WTC11 (cell line): ENCODE data around the gene GAB1.

Experiments used
- ATF3 ChIP-seq: sonication (generic); formaldehyde crosslinking; conservative IDR thresholded peaks from 2 replicates; pipeline ENCODE4 v1.8.1; 2022; ENCODE audit warnings: mild to moderate bottlenecking, missing genetic modification reagents
- ATF6 ChIP-seq: sonication (generic); formaldehyde crosslinking; IDR thresholded peaks from 2 replicates; pipeline ENCODE4 v1.8.1; 2023; ENCODE audit warnings: mild to moderate bottlenecking, missing genetic modification reagents
- CTCF ChIP-seq: fragments of 200-600 bp; IDR thresholded peaks from 2 replicates; pipeline ENCODE4 v1.8.0; 2022; ENCODE audit warnings: antibody characterized with exemption
- E2F5 ChIP-seq: sonication (generic); formaldehyde crosslinking; IDR thresholded peaks from 2 replicates; pipeline ENCODE4 v1.8.1; 2022; ENCODE audit warnings: mild to moderate bottlenecking, moderate library complexity, missing genetic modification reagents
- FOXK1 ChIP-seq: sonication (generic); formaldehyde crosslinking; IDR thresholded peaks from 2 replicates; pipeline ENCODE4 v1.8.0; 2022; ENCODE audit warnings: mild to moderate bottlenecking, moderate library complexity, missing genetic modification reagents
- GABPB1 ChIP-seq: sonication (generic); formaldehyde crosslinking; IDR thresholded peaks from 2 replicates; pipeline ENCODE4 v1.8.1; 2023; ENCODE audit warnings: mild to moderate bottlenecking, missing genetic modification reagents
- IRF1 ChIP-seq: sonication (generic); formaldehyde crosslinking; IDR thresholded peaks from 2 replicates; pipeline ENCODE4 v1.8.0; 2023; ENCODE audit warnings: missing genetic modification reagents
- MYBL2 ChIP-seq: sonication (generic); formaldehyde crosslinking; IDR thresholded peaks from 2 replicates; pipeline ENCODE4 v1.8.1; 2023; ENCODE audit warnings: mild to moderate bottlenecking, moderate library complexity, missing genetic modification reagents
- SP1 ChIP-seq: sonication (generic); formaldehyde crosslinking; conservative IDR thresholded peaks from 2 replicates; pipeline ENCODE4 v1.8.1; 2022; ENCODE audit warnings: missing genetic modification reagents
- TP53 ChIP-seq: sonication (generic); formaldehyde crosslinking; IDR thresholded peaks from 2 replicates; pipeline ENCODE4 v1.8.1; 2023; ENCODE audit warnings: mild to moderate bottlenecking, missing genetic modification reagents
- USF1 ChIP-seq: sonication (generic); formaldehyde crosslinking; IDR thresholded peaks from 2 replicates; pipeline ENCODE4 v1.8.0; 2022; ENCODE audit warnings: mild to moderate bottlenecking, missing genetic modification reagents
- ZNF232 ChIP-seq: sonication (generic); formaldehyde crosslinking; IDR thresholded peaks from 2 replicates; pipeline ENCODE4 v1.8.0; 2022; ENCODE audit warnings: mild to moderate bottlenecking, missing genetic modification reagents
- ZNF512 ChIP-seq: sonication (generic); formaldehyde crosslinking; IDR thresholded peaks from 2 replicates; pipeline ENCODE4 v1.8.1; 2022; ENCODE audit warnings: missing genetic modification reagents, borderline replicate concordance

GRCh38 chr4:143381189-143382118 lies 44.8 kb downstream of the GAB1 start:
- no peak for TF ChIP-seq USF1 (CRISPR knock-in tag)
- TF ChIP-seq E2F5 (CRISPR knock-in tag) = no peak
- no peak for TF ChIP-seq ATF6 (CRISPR knock-in tag)
- TF ChIP-seq MYBL2 (CRISPR knock-in tag) = no peak
- no peak for TF ChIP-seq ZNF512 (CRISPR knock-in tag)
- no peak for TF ChIP-seq CTCF
- no peak for TF ChIP-seq SP1 (CRISPR knock-in tag)
- TF ChIP-seq TP53 = no peak
- no peak for TF ChIP-seq ATF3
- TF ChIP-seq ZNF232 (CRISPR knock-in tag) = no peak
- TF ChIP-seq GABPB1 (CRISPR knock-in tag) = no peak
- no peak for TF ChIP-seq IRF1
- TF ChIP-seq FOXK1 = no peak
